GM12878 (cell line): ENCODE data around the gene CACNA2D3. TPM values are rescaled to one million over a fixed set of nuclear protein-coding genes. Genes with fewer than 3 reads are reported as not detected.

Source experiments
- ATAC-seq: fragments of 200-7000 bp; cut with Tn5 transposase; 3 replicates; pipeline ENCODE4 v1.9.1; 2020; ENCODE audit warnings: mild to moderate bottlenecking, moderate library complexity
- BruUV-seq: library from RNA; stranded (reverse); fragments of 400-500 nt; replicated peaks from 2 replicates; lab custom pipeline; 2021; lab: Mats Ljungman, UMichigan
- CTCF ChIA-PET: fragments of 300-600 bp; sonication (Branson Sonifier 250); formaldehyde crosslinking; extraction: SDS; loops from one replicate; lab custom pipeline; 2021; ENCODE audit warnings: inconsistent platforms; lab: Yijun Ruan, JAX
- POLR2A ChIA-PET: fragments of 350-600 bp; formaldehyde crosslinking; extraction: SDS; loops from one replicate; lab custom pipeline; 2021; ENCODE audit warnings: inconsistent platforms; lab: Charles Lee
- RAD21 ChIA-PET: fragments of 300-600 bp; sonication (Branson Sonifier 250); formaldehyde crosslinking; loops from one replicate; lab custom pipeline; 2023; ENCODE audit warnings: antibody characterized with exemption; ENCODE audit not compliant: unreplicated experiment; lab: Charles Lee
- SMC1A ChIA-PET: fragments of 300-600 bp; sonication (Branson Sonifier 250); formaldehyde crosslinking; loops from one replicate; lab custom pipeline; 2023; ENCODE audit not compliant: unreplicated experiment, uncharacterized antibody; lab: Charles Lee
- DNase-seq: peaks from one replicate; pipeline ENCODE4 v3.0.0-alpha.2; 2011; ENCODE audit warnings: low read depth, low spot score
- FAIRE-seq: peaks from 3 replicates; lab custom pipeline; 2011; peaks lifted over from hg19 to GRCh38; lab: Jason Lieb, UNC
- H2AFZ ChIP-seq: 2 replicates; pipeline ENCODE4 v1.6.0; 2011; ENCODE audit warnings: low read depth, low read length, control low read depth; ENCODE audit not compliant: control insufficient read depth
- H3K27ac ChIP-seq: 2 replicates; pipeline ENCODE4 v1.5.1; 2011; ENCODE audit warnings: control low read depth; ENCODE audit not compliant: control insufficient read depth, insufficient read depth
- H3K27me3 ChIP-seq, 2 experiments: replicated peaks in 1 of 2; 2 replicates each; pipeline versions ENCODE4 v1.6.0 to v1.6.1; 2011; ENCODE audit warnings: low read length in 1 of 2; ENCODE audit not compliant: control insufficient read depth in 2 of 2, insufficient read depth in 2 of 2
- H3K36me3 ChIP-seq, 2 experiments: 2 replicates each; pipeline ENCODE4 v1.5.1; 2011; ENCODE audit warnings: low read length in 1 of 2; ENCODE audit not compliant: control insufficient read depth in 2 of 2, insufficient read depth in 2 of 2
- H3K4me1 ChIP-seq: 2 replicates; pipeline ENCODE4 v1.6.1; 2011; ENCODE audit warnings: mild to moderate bottlenecking, low read length, moderate library complexity, mixed read lengths; ENCODE audit not compliant: control insufficient read depth, insufficient read depth
- H3K4me2 ChIP-seq: 2 replicates; pipeline ENCODE4 v1.6.0; 2011; ENCODE audit warnings: control low read depth; ENCODE audit not compliant: control insufficient read depth, insufficient read depth
- H3K4me3 ChIP-seq: fragments of 200-600 bp; sonication (generic); 2 replicates; pipeline ENCODE4 v1.5.1; 2016
- H3K79me2 ChIP-seq: 2 replicates; pipeline ENCODE4 v1.6.0; 2011; ENCODE audit warnings: low read length; ENCODE audit not compliant: control insufficient read depth, insufficient read depth
- H3K9ac ChIP-seq: 2 replicates; pipeline ENCODE4 v1.8.0; 2011; ENCODE audit warnings: low read length, control low read depth, mixed read lengths; ENCODE audit not compliant: control insufficient read depth, insufficient read depth
- H3K9me3 ChIP-seq: replicated peaks from 3 replicates; pipeline ENCODE4 v1.5.1; 2011; ENCODE audit warnings: mild to moderate bottlenecking, low read length; ENCODE audit not compliant: control insufficient read depth, insufficient read depth
- H4K20me1 ChIP-seq: 2 replicates; pipeline ENCODE4 v1.6.0; 2011; ENCODE audit not compliant: control insufficient read depth, insufficient read depth
- ASH2L ChIP-seq: fragments of 300-600, 200-600 bp; sonication (generic); IDR thresholded peaks from 2 replicates; pipeline ENCODE4 v1.6.1; 2017; ENCODE audit warnings: low read depth, mild to moderate bottlenecking, borderline replicate concordance
- CBFB ChIP-seq: IDR thresholded peaks from 2 replicates; pipeline ENCODE4 v1.6.1; 2016; ENCODE audit warnings: antibody characterized with exemption, low read depth
- CHD1 ChIP-seq: IDR thresholded peaks from 2 replicates; pipeline ENCODE4 v1.6.1; 2012; ENCODE audit warnings: low read depth, low read length, improper control_type of control experiment
- CREM ChIP-seq: IDR thresholded peaks from 2 replicates; pipeline ENCODE4 v1.6.1; 2014; ENCODE audit warnings: antibody characterized with exemption, low read depth
- MTA3 ChIP-seq: IDR thresholded peaks from 2 replicates; pipeline ENCODE4 v1.6.1; 2012; ENCODE audit warnings: low read length, inconsistent platforms, borderline replicate concordance
- NFIC ChIP-seq: IDR thresholded peaks from 2 replicates; pipeline ENCODE4 v1.6.1; 2012; ENCODE audit warnings: low read depth, mild to moderate bottlenecking, inconsistent platforms, low read length, moderate library complexity
- SMAD5 ChIP-seq: IDR thresholded peaks from 2 replicates; pipeline ENCODE4 v1.6.1; 2016; ENCODE audit warnings: antibody characterized with exemption, low read depth
- SREBF1 ChIP-seq: IDR thresholded peaks from 2 replicates; pipeline ENCODE4 v1.6.1; 2012; ENCODE audit warnings: mild to moderate bottlenecking, low read length
- STAT3 ChIP-seq: IDR thresholded peaks from 2 replicates; pipeline ENCODE4 v1.6.1; 2011; ENCODE audit warnings: low read depth, low read length, improper control_type of control experiment
- ZNF207 ChIP-seq: fragments of 450-650 bp; IDR thresholded peaks from 2 replicates; pipeline ENCODE4 v1.6.1; 2014; ENCODE audit warnings: antibody characterized with exemption, mild to moderate bottlenecking, borderline replicate concordance
- ZNF384 ChIP-seq: IDR thresholded peaks from 2 replicates; pipeline ENCODE4 v1.6.1; 2012; ENCODE audit warnings: low read depth, mild to moderate bottlenecking, low read length, improper control_type of control experiment, borderline replicate concordance
- WGBS: methylation state at CpG from one replicate; pipeline ENCODE4 v1.1.6; 2016; ENCODE audit warnings: low lambda C conversion rate; ENCODE audit not compliant: insufficient replicate concordance, insufficient coverage; ENCODE audit errors: missing lambda C conversion rate; 5-methylcytosine and 5-hydroxymethylcytosine counted together
- in situ Hi-C: fragments of 300-500 bp; cut with MboI; formaldehyde crosslinking; loops from 9 replicates; pipeline ENCODE4 v1.14.3; 2018; ENCODE audit warnings: mixed read lengths
- intact Hi-C: fragments of 100-400 bp; cut with micrococcal nuclease; formaldehyde crosslinking; loops from one replicate; pipeline ENCODE4 v1.14.2; 2022; ENCODE audit not compliant: unreplicated experiment
- polyA plus RNA-seq, 11 experiments: library from polyadenylated mRNA; depleted of rRNA in 4 of 11; unstranded in 6 of 11; stranded (reverse) in 5 of 11; fragments of >200 nt; fragmentation: Nextera tagmentation in 4 of 11; fragmentation: Illumina TruSeq in 1 of 11; extraction: Ambion mirVana in 4 of 11; extraction: Trizol in 1 of 11; gene quantifications; 1 replicate in 1 of 11; 2 replicates in 10 of 11; pipeline versions ENCODE4 v1.2.1 to v1.2.3, GENCODE V29; 2011 to 2016; ENCODE audit warnings: inconsistent platforms in 2 of 11, missing spikeins in 2 of 11, low read depth in 1 of 11
- total RNA-seq, 4 experiments: library from RNA; depleted of rRNA in 3 of 4; stranded (reverse); fragments of >200 nt in 3 of 4; fragmentation: Illumina TruSeq in 1 of 4; extraction: Trizol in 1 of 4; gene quantifications; 2 replicates each; pipeline versions ENCODE4 v1.2.1 to v1.2.3, GENCODE V29; 2013 to 2021
- TF ChIP-seq, protein P1 (sequence below): IDR thresholded peaks from 2 replicates; pipeline ENCODE4 v1.6.1; 2011; ENCODE audit warnings: low read depth, low read length, improper control_type of control experiment, borderline replicate concordance
- TF ChIP-seq, protein P2 (sequence below): fragments of 450-650 bp; IDR thresholded peaks from 2 replicates; pipeline ENCODE4 v1.6.1; 2016; ENCODE audit warnings: mild to moderate bottlenecking, moderate library complexity, borderline replicate concordance
- TF ChIP-seq, protein P3 (sequence below): fragments of 450-650 bp; IDR thresholded peaks from 2 replicates; pipeline ENCODE4 v1.6.1; 2017; ENCODE audit warnings: antibody characterized with exemption, mild to moderate bottlenecking, moderate library complexity

The CACNA2D3 gene
- total and polyA plus RNA-seq, 10 of the 15 experiments (the other 5 are each of a cell fraction or from before 2014, with no cell fraction given) = not detected

DNA sequence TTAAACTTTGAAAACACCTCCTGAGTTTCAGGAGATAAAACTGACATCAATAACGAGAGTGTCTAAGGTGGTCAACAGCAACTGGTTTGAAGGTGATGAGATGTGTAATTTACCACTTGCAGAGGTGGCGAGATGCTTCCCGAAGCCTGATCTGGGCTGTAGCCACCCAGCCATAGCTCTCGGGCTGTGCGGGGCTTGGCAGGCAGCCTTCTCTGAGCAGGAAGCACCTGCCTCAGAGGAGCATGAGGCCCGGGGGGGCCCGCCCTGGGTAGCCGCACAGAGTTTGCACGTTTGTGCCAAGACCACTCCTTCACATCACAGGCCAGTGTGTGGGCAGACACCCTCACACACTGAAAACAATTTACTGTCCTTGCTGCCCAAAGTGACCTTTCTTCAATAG, 220.3 kb downstream of the CACNA2D3 start:
- ChIA-PET SMC1A (no interaction called here), RAD21 (no interaction called here), CTCF (no interaction called here), POLR2A (no interaction called here)
- in situ Hi-C loops = no loop called here
- no TSS peak for BruUV-seq
- FAIRE-seq (no peak), DNase-seq (no peak), ATAC-seq (no peak)
- H2AFZ ChIP-seq = no peak overlapping the region
- H3K4me1 ChIP-seq = no peaks in the 10 kb centered on the region
- 1% methylated on average over 9 of the region's 9 CpGs for whole genome bisulfite sequencing
- H3K27me3 ChIP-seq = no peaks in the 10 kb centered on the region; a peak in 2 of 4 replicates
- intact Hi-C loops = no loop called here
- H3K9ac ChIP-seq = no peak overlapping the region
- H3K27ac ChIP-seq = no peak overlapping the region
- H3K9me3 ChIP-seq = no peaks in the 10 kb centered on the region
- TF ChIP-seq, protein P1, sequence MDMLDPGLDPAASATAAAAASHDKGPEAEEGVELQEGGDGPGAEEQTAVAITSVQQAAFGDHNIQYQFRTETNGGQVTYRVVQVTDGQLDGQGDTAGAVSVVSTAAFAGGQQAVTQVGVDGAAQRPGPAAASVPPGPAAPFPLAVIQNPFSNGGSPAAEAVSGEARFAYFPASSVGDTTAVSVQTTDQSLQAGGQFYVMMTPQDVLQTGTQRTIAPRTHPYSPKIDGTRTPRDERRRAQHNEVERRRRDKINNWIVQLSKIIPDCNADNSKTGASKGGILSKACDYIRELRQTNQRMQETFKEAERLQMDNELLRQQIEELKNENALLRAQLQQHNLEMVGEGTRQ = no peak
- TF ChIP-seq MTA3 (no peak), SMAD5 (no peak), ZNF207 (no peak), NFIC (no peak), ASH2L (no peak), CBFB (no peak), SREBF1 (no peak), CHD1 (no peak), CREM (no peak), STAT3 (no peak), ZNF384 (no peak)
- TF ChIP-seq, protein P2, sequence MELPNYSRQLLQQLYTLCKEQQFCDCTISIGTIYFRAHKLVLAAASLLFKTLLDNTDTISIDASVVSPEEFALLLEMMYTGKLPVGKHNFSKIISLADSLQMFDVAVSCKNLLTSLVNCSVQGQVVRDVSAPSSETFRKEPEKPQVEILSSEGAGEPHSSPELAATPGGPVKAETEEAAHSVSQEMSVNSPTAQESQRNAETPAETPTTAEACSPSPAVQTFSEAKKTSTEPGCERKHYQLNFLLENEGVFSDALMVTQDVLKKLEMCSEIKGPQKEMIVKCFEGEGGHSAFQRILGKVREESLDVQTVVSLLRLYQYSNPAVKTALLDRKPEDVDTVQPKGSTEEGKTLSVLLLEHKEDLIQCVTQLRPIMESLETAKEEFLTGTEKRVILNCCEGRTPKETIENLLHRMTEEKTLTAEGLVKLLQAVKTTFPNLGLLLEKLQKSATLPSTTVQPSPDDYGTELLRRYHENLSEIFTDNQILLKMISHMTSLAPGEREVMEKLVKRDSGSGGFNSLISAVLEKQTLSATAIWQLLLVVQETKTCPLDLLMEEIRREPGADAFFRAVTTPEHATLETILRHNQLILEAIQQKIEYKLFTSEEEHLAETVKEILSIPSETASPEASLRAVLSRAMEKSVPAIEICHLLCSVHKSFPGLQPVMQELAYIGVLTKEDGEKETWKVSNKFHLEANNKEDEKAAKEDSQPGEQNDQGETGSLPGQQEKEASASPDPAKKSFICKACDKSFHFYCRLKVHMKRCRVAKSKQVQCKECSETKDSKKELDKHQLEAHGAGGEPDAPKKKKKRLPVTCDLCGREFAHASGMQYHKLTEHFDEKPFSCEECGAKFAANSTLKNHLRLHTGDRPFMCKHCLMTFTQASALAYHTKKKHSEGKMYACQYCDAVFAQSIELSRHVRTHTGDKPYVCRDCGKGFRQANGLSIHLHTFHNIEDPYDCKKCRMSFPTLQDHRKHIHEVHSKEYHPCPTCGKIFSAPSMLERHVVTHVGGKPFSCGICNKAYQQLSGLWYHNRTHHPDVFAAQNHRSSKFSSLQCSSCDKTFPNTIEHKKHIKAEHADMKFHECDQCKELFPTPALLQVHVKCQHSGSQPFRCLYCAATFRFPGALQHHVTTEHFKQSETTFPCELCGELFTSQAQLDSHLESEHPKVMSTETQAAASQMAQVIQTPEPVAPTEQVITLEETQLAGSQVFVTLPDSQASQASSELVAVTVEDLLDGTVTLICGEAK = no peak
- TF ChIP-seq, protein P3, sequence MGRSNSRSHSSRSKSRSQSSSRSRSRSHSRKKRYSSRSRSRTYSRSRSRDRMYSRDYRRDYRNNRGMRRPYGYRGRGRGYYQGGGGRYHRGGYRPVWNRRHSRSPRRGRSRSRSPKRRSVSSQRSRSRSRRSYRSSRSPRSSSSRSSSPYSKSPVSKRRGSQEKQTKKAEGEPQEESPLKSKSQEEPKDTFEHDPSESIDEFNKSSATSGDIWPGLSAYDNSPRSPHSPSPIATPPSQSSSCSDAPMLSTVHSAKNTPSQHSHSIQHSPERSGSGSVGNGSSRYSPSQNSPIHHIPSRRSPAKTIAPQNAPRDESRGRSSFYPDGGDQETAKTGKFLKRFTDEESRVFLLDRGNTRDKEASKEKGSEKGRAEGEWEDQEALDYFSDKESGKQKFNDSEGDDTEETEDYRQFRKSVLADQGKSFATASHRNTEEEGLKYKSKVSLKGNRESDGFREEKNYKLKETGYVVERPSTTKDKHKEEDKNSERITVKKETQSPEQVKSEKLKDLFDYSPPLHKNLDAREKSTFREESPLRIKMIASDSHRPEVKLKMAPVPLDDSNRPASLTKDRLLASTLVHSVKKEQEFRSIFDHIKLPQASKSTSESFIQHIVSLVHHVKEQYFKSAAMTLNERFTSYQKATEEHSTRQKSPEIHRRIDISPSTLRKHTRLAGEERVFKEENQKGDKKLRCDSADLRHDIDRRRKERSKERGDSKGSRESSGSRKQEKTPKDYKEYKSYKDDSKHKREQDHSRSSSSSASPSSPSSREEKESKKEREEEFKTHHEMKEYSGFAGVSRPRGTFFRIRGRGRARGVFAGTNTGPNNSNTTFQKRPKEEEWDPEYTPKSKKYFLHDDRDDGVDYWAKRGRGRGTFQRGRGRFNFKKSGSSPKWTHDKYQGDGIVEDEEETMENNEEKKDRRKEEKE = no peak
- H3K79me2 ChIP-seq = no peaks in the 10 kb centered on the region
- no peaks in the 10 kb centered on the region for H4K20me1 ChIP-seq
- no peak overlapping the region for H3K4me3 ChIP-seq
- no peak overlapping the region for H3K4me2 ChIP-seq
- no peaks in the 10 kb centered on the region for H3K36me3 ChIP-seq
